Mesenteric fat pad (tissue), 1 donor: ENCODE data around the gene ZPBP. TPM values are rescaled to one million over a fixed set of nuclear protein-coding genes. Genes with fewer than 3 reads are reported as not detected.
"Not testable (repeated sequence)": the region's sequence is repeated elsewhere in the genome, so short reads cannot be mapped to it uniquely, and the experiment has no call there.

Experiments used
- DNase-seq: peaks from one replicate; pipeline ENCODE4 v3.0.0-alpha.2; 2020; ENCODE audit warnings: low spot score
- total RNA-seq: library from RNA; stranded (reverse); fragmentation: NEBNext Ultra II Directional; extraction: Animal tissue kit (Norgen Biotek cat#: 25700); gene quantifications from one replicate; pipeline ENCODE4 v1.2.1, GENCODE V29; 2021
- donor health status: DM: yes; HTN: yes; CAD: no.

Gene ZPBP
- total RNA-seq, 1 donor from 2014 or later: not detected

DNA sequence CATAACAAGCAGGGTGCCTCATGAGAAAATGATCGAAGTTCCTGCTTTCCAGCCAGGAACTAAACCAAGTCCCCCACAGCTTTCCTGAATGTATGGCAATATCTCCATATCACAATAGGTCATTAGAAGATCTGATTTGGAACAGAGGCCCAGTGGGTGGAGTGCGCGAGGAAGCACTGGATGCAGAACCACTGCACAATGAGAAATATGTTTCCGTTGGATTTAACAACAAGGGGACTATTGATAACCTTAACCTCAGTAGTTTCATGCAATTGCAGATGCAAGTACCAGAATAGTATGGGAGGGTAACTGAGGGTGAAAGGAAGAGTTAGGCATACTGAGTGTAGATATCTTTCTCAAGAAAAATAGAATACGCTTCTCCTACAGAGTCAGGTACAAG lies 45.3 kb downstream of the ZPBP start:
- no peak for DNase-seq

DNA sequence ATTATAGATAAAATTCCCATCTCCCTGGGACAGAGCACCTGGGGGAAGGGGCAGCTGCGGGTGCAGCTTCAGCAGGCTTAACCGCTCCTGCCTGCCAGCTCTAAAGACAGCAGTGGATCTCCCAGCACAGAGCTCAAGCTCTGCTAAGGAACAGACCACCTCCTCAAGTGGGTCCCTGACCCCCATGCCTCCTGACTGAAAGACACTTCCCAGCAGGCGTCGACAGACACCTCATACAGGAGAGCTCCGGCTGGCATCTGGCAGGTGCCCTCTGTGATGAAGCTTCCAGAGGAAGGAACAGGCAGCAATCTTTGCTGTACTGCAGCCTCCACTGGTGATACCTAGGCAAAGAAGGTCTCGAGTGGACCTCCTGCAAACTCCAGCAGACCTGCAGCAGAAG lies 51.9 kb downstream of the ZPBP start:
- not testable (repeated sequence) for DNase-seq

DNA sequence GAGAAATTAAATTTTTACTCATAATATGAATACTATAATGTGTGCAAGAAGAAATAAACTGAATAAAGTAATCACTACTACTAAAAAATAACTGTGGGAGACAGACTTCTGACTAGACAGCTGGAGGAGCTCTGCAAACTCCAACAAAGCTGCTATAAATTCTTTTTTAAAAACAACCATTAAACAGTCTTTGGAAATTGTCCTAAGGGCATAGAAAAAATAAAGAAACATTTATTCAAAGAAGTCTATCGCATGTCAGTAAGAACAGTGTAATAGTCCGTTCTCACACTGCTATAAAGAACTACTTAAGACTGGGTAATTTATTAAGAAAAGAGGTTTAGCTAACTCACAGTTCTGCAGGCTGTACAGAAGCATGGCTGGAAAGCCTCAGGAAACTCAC lies 56.0 kb downstream of the ZPBP start:
- DNase-seq: no peak

DNA sequence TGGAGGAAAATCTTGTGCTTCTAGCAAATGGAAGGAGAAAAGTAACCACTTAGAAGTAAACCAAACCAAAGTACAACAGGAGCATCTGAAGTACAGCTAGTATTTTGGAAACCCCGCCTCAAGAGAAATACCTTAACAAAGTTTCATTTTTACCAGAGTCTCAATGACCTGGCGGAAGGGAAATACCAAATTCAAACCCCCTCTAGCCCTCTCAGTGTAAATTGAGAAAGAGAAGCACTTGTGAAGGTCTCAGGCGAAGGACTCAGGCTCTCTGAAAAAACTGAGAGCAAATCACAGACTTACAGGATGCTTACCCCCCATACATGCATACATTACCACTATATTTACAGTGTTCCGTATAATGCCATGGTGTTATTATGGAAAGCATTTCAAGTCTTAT lies 70.1 kb downstream of the ZPBP start:
- no peak for DNase-seq

DNA sequence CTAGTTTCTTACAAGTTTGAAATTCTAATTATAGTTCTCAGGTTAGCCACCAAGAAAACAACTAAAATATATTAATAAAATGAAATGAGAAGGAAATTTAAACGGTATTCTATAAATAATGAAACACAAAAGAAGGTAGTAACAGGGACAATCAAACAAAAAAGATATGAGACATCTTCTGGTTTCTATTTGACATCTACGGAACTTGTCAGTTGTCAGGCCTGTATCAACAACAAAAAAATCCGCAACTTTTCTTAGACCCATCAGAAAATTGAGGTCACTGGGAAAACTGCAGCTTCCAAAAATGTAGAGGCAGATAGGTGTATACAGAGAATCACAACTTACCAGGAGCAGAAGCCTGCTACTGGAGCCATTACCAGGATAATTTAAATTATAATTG lies 70.6 kb downstream of the ZPBP start:
- DNase-seq: no peak

DNA sequence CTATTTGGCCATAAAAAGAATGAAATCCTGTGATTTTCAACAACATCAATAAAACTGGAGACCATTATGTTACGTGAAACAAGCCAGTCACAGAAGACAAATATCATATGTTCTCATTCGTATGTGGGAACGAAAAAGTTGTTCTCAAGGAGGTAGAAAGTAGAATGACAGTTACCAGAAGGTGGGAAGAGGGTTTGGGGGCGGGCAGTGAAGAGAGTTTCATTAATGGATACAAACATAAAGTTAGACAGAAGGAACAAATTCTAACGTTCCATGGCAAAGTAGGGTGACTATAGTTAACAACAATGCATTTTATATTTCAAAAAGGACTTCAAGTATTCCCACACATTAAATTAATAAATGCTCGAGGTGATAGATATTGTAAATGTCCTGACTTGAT lies 97.4 kb downstream of the ZPBP start:
- no peak for DNase-seq

DNA sequence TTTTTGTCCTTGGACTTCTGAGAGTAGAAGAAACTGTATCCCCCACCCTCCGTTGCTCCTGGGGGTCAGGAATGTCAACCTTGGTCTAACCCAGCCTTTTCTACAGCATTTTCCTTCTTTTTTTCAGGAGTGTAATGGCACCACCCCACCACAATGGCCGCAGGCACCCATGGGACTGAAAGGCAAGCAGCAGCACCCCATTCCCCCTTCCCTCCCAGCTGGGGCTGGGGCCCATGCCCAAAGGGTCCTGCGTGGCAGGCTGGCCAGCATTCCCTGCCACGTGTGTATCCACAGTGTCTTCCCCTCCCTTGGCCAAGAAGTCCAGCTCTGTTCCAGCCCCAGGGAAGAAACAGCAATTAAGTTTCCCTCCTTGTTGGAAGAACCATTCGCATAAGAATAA lies 106.9 kb downstream of the ZPBP start:
- no peak for DNase-seq

DNA sequence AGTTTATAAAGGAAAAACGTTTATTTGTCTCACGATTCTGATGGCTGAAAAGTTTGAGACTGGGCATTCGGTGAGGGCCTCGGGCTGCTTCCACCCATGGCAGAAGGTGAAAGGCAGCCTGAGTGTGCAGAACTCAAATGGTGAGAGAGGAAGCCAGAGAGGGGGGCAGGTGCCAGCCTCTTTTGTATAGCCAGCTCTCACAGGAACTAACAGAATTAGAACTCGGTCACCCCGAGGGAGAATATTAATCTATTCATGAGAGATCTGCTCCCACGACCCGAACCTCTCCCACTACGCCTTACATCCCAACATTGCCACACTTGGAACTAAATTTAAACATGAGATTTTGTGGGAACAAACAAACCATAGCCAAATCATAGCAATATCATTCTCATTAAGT lies 112.6 kb downstream of the ZPBP start:
- no peak for DNase-seq

DNA sequence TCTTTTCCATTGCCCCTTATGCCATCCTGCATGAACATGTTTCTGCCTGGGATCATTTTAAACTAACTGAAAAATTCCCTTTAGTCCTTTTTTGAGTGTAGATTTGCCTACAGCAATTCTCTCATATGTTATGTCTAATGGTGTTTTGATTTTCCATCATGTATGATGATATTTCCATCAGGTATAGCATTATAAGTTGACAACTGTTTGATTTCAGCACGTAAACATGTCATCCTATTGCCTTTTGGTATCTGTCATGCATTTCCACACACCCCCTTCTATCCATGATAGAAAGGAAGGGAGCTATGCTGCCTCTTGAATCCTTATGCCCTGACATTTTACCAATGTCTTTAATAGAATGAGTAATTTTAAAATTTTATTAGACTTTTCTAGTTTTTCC lies 116.8 kb downstream of the ZPBP start:
- DNase-seq: no peak

DNA sequence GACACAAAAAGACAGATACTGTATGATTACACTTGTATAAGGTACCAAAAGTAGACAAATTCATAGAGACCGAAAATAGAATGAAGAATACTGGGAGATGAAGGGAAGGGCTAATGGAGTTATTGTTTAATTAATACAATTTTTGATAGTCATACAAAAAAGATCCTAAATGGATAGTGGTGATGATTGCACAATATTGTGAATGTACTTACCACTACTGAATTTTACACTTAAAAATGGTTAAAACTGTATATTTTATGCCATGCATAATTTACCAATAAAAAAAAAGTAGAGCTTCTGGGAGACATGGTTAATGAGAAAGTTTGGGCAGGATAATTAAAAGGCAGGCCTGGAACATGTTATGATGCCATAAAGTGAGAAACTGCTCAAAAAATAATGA lies 119.0 kb downstream of the ZPBP start:
- DNase-seq: no peak

DNA sequence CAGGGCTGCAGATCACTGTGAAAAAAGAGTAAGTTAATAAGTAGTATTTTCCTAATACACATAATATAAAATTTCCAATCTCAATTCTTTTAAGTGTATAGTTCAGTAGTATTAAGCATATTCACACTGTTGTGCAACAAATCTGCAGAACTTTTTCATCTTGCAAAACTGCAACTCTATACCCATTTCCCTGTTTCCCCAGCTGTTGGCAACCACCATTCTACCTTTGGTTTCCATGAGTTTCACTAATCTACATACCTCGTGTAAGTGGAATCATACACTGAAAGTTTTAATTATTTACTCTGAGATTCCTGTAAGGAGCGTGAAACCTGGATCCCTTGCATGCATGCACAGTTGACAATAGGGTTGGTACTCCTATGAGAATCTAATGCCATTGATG lies 155.4 kb downstream of the ZPBP start:
- no peak for DNase-seq

DNA sequence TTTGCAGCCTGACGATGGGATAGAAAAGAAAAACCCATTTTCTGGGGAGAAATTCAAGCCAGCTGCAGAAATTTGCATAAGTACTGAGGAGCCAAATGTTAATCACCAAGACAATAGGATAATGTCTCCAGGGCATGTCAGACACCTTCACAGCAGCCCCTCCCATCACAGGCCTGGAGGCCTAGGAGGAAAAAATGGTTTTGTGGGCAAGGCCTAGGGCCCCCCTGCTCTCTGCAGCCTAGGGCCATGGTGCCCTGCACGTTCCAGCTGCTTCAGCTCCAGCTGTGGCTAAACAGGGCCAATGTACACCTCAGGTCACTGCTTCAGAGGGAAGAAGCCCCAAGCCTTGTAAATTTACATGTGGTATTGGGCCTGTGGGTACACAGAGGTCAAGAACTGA lies 161.4 kb downstream of the ZPBP start:
- no peak for DNase-seq

DNA sequence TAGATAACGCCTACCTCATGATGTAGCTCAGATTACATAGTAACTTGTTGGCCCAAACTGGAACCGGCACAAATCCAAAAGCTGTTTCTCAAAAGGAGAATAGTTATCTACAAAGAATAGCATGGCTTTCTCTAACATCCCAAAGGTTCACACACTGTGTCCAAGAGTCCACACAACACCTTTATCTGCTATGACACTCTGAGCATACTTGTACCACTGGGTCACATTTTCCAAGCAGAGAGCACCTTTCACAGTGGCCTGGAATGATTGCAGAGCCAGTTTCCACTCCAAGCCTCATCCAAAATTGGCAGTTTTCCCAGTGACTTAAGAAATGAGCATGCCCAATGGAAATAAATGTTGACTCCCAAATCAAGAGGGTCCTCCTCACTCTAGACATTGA lies 164.3 kb downstream of the ZPBP start:
- no peak for DNase-seq

DNA sequence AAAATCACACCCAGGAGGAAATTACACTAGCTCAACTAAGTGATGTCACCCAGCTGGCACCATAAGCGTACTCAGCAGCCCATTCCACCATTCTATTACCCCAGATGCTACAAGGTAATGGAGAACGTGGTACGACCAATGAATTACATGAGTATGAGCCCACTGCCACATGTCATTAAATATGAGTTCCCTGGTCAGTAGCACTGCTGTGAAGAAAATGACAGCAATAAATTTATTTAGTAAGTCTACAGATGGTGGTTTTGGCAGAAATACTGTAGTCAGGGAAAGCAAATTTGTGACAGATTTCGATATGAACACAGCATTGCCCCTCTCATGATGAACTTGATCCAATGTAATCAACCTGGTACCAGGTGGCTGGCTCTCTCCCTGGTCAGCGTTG lies 165.4 kb downstream of the ZPBP start:
- DNase-seq: no peak

DNA sequence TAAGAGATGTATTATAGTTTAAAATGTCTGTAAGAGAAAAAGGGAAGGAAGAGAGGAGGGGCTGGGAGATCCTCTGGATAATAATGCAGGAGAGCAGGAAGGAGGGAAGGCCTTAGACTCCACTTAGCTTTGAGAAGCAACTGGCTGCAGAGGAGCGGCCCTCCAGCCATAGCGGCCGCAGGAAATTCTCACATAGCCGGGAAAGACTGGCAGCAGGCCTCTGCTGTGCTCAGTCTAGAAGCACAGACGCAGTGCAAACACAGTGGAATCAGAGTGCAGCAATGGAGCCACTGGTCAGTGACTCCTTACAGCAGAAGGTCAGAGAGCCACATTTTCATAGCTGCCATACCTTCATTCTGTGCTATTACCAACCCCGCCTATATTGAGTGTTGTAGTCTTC lies 166.3 kb downstream of the ZPBP start:
- DNase-seq: no peak

DNA sequence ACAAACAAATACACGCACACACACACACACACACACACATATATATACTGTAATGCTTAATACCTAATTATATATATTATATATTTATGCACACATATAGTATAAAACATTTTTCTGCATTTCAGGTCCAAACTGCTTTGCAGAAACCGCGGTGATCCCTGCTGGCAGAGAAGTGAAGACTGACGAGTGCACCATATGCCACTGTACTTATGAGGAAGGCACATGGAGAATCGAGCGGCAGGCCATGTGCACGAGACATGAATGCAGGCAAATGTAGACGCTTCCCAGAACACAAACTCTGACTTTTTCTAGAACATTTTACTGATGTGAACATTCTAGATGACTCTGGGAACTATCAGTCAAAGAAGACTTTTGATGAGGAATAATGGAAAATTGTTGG lies 181.1 kb downstream of the ZPBP start:
- no peak for DNase-seq

DNA sequence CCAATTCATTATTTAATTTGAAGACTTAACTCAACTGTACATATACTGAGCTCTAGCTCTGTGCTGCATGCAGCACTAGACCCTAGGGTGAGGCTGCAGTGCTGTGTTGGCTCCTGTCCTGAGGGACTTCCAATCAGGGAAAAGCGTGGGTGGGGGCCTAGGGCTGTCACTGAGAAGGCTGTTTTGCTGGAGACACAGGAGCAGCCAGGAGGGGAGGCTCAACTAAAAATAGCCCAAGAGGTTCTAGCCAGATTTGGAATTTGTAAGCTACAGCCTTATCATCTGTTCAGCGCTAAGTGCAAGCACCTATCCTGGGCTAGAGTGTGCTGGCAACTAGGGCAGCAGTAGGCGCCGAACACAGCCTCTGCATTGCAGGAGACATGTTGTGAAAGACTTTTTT lies 198.5 kb downstream of the ZPBP start:
- DNase-seq: no peak

DNA sequence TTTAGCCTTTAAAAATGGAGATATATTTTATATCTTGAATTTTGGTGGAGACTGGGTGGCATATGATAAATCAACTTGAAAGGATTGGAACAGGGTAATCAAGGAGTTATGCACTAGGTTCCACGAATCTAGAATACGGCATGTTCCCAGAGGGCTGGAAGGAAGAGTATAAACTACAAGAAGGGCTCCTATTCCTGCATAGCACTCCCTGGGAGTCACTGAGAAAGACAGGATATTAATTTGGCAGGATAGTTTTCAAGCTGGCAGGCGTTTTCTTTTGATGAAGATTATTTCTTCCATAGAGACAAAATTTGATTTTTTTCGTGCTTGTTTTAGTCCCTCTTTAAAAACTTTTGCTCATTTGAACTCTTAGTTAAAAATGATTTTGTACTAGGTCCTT lies 199.9 kb downstream of the ZPBP start:
- DNase-seq: no peak

DNA sequence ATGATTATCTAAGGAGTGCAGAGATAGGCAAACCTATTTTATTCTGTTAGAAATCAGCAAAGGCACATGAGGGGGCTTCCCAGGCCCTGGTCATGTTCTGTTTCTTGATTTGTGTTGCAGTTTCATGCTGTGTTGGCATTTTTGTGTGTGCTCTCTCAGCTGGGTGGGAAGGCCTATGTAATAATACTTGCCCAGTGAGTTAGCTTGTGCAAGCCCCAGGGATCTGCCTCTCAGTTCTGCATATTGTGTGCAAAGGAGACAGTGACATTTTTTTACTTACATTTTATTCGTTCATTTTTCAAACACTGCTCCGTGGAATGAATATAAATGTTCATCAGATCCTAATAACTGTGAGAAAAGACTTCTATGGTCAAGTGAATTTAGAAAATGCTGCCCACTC lies 200.6 kb downstream of the ZPBP start:
- no peak for DNase-seq

Other genes starting within 250 kb of the ZPBP start
- 22.0 TPM for gene IKZF1, start 211.5 kb upstream of the ZPBP start, total RNA-seq